HCT116 (cell line): ENCODE data around the gene RNF212B. TPM values are rescaled to one million over a fixed set of nuclear protein-coding genes. Genes with fewer than 3 reads are reported as not detected.

Experiments used
- ATAC-seq: fragments of 200-7000 bp; cut with Tn5 transposase; 2 replicates; pipeline ENCODE4 v1.9.1; 2020; ENCODE audit warnings: mild to moderate bottlenecking, moderate library complexity
- BruUV-seq: library from RNA; stranded (reverse); fragments of 400-500 nt; replicated peaks from 2 replicates; lab custom pipeline; 2021; lab: Mats Ljungman, UMichigan
- CTCF ChIA-PET: fragments of 300-600 bp; sonication (Branson Sonifier 250); formaldehyde crosslinking; loops from one replicate; lab custom pipeline; 2021; ENCODE audit warnings: antibody characterized with exemption; lab: Charles Lee
- POLR2A ChIA-PET: fragments of 300-600, 350-600 bp; sonication (Branson Sonifier 250); formaldehyde crosslinking; loops from one replicate; lab custom pipeline; 2021; ENCODE audit warnings: antibody characterized with exemption; lab: Charles Lee
- RAD21 ChIA-PET, 2 experiments: fragments of 300-600 bp; sonication (Branson Sonifier 250); formaldehyde crosslinking; loops; one replicate each; lab custom pipeline; 2023; ENCODE audit warnings: low total read pairs in 2 of 2; ENCODE audit not compliant: uncharacterized antibody in 2 of 2, unreplicated experiment in 2 of 2, low non-redundant PET in 1 of 2; lab: Charles Lee
- DNase-seq: peaks from one replicate; pipeline ENCODE4 v3.0.0-alpha.2; 2010; ENCODE audit warnings: low read depth, low spot score
- H2AFZ ChIP-seq: fragments of 200-600 bp; shearing (Covaris generic), sonication (generic); 2 replicates; pipeline ENCODE4 v1.6.1; 2017; ENCODE audit warnings: low read depth, mixed run types, mixed read lengths, antibody characterized with exemption, low read length; ENCODE audit not compliant: poor library complexity, severe bottlenecking
- H3K27ac ChIP-seq: 2 replicates; pipeline ENCODE4 v1.5.1; 2012; ENCODE audit warnings: low read depth, low read length
- H3K27me3 ChIP-seq: fragments of 200-600 bp; sonication (generic); 2 replicates; pipeline ENCODE4 v1.6.1; 2016; ENCODE audit warnings: mixed run types, low read length, mixed read lengths; ENCODE audit not compliant: insufficient read depth
- H3K36me3 ChIP-seq, 2 experiments: fragments of 200-500 bp in 1 of 2; fragments of 200-600 bp in 1 of 2; sonication (Bioruptor generic) in 1 of 2; sonication (generic) in 1 of 2; 2 replicates each; pipeline versions ENCODE4 v1.5.1 to v1.6.1; 2014 to 2016; ENCODE audit warnings: low read length in 2 of 2, inconsistent platforms in 1 of 2, mixed read lengths in 1 of 2, mixed run types in 1 of 2; ENCODE audit not compliant: insufficient read depth in 2 of 2, control insufficient read depth in 1 of 2
- H3K4me1 ChIP-seq, 2 experiments: fragments of 200-600 bp in 1 of 2; sonication (generic) in 1 of 2; 2 replicates each; pipeline versions ENCODE4 v1.5.1 to v1.6.1; 2012 to 2017; ENCODE audit warnings: low read length in 2 of 2, inconsistent platforms in 1 of 2, mild to moderate bottlenecking in 1 of 2, mixed read lengths in 1 of 2, mixed run types in 1 of 2, moderate library complexity in 1 of 2; ENCODE audit not compliant: insufficient read depth in 2 of 2, control insufficient read depth in 1 of 2
- H3K4me2 ChIP-seq: fragments of 200-600 bp; sonication (generic); 2 replicates; pipeline ENCODE4 v1.6.1; 2017; ENCODE audit warnings: mixed run types, low read length, mixed read lengths
- H3K4me3 ChIP-seq, 2 experiments: fragments of 200-600 bp in 1 of 2; sonication (generic) in 1 of 2; replicated peaks in 1 of 2; 2 replicates each; pipeline ENCODE4 v1.5.1; 2011 to 2016; ENCODE audit warnings: low read length in 2 of 2, control low read depth in 1 of 2, low read depth in 1 of 2, mild to moderate bottlenecking in 1 of 2, mixed read lengths in 1 of 2, mixed run types in 1 of 2
- H3K79me2 ChIP-seq: fragments of 200-600 bp; sonication (generic); 2 replicates; pipeline ENCODE4 v1.6.1; 2017; ENCODE audit warnings: mild to moderate bottlenecking, mixed run types, low read length, moderate library complexity, mixed read lengths; ENCODE audit not compliant: insufficient read depth
- H3K9ac ChIP-seq: fragments of 200-600 bp; sonication (generic); 2 replicates; pipeline ENCODE4 v1.6.1; 2016; ENCODE audit warnings: low read length, mixed read lengths
- H3K9me2 ChIP-seq: fragments of 200-600 bp; sonication (generic), shearing (Covaris generic); 2 replicates; pipeline ENCODE4 v1.6.1; 2017; ENCODE audit warnings: mixed run types, mild to moderate bottlenecking, moderate library complexity; ENCODE audit not compliant: insufficient read depth
- H3K9me3 ChIP-seq, 2 experiments: fragments of 200-500 bp in 1 of 2; fragments of 200-600 bp in 1 of 2; sonication (Bioruptor generic) in 1 of 2; sonication (generic) in 1 of 2; 2 replicates each; pipeline ENCODE4 v1.6.1; 2014 to 2017; ENCODE audit warnings: low read length in 2 of 2, mixed read lengths in 2 of 2, inconsistent platforms in 1 of 2, low read depth in 1 of 2, mild to moderate bottlenecking in 1 of 2, mixed run types in 1 of 2, moderate library complexity in 1 of 2; ENCODE audit not compliant: control insufficient read depth in 1 of 2, insufficient read depth in 1 of 2
- H4K20me1 ChIP-seq: fragments of 200-600 bp; sonication (generic), shearing (Covaris generic); 2 replicates; pipeline ENCODE4 v1.6.1; 2017; ENCODE audit warnings: mixed run types, mild to moderate bottlenecking, moderate library complexity; ENCODE audit not compliant: insufficient read depth
- CEBPB ChIP-seq: IDR thresholded peaks from 2 replicates; pipeline ENCODE4 v1.6.1; 2012; ENCODE audit warnings: low read depth
- EGR1 ChIP-seq: IDR thresholded peaks from 2 replicates; pipeline ENCODE4 v1.6.1; 2012; ENCODE audit warnings: low read depth
- EZH2 ChIP-seq: fragments of 200-600 bp; sonication (generic); IDR thresholded peaks from 2 replicates; pipeline ENCODE4 v1.6.1; 2017; ENCODE audit warnings: antibody characterized with exemption, mixed run types
- EZH2phosphoT487 ChIP-seq: fragments of 200-600 bp; IDR thresholded peaks from 2 replicates; pipeline ENCODE4 v1.6.1; 2018; ENCODE audit warnings: antibody characterized with exemption, borderline replicate concordance
- FOSL1 ChIP-seq: IDR thresholded peaks from 2 replicates; pipeline ENCODE4 v1.6.1; 2012; ENCODE audit warnings: low read depth
- POLR2A ChIP-seq: IDR thresholded peaks from 2 replicates; pipeline ENCODE4 v1.7.0; 2011; ENCODE audit warnings: borderline replicate concordance; ENCODE audit not compliant: insufficient read depth, insufficient read length; ENCODE audit errors: extremely low read depth
- POLR2AphosphoS5 ChIP-seq: IDR thresholded peaks from 2 replicates; pipeline ENCODE4 v1.6.1; 2011; ENCODE audit warnings: mild to moderate bottlenecking, low read depth, low read length, moderate library complexity
- RAD21 ChIP-seq: IDR thresholded peaks from 2 replicates; pipeline ENCODE4 v1.6.1; 2012; ENCODE audit warnings: low read depth, mild to moderate bottlenecking
- SIN3A ChIP-seq: IDR thresholded peaks from 2 replicates; pipeline ENCODE4 v1.6.1; 2012; ENCODE audit warnings: low read depth
- SP1 ChIP-seq: IDR thresholded peaks from 2 replicates; pipeline ENCODE4 v1.6.1; 2012; ENCODE audit warnings: low read depth
- SRF ChIP-seq: IDR thresholded peaks from 2 replicates; pipeline ENCODE4 v1.6.1; 2012; ENCODE audit warnings: low read depth
- ZBTB33 ChIP-seq: IDR thresholded peaks from 2 replicates; pipeline ENCODE4 v1.6.1; 2011; ENCODE audit warnings: mild to moderate bottlenecking, low read length, moderate library complexity; ENCODE audit not compliant: insufficient replicate concordance; ENCODE audit errors: extremely low read depth
- ZNF274 ChIP-seq: fragments of 200-500 bp; sonication (Bioruptor generic); IDR thresholded peaks from 2 replicates; pipeline ENCODE4 v1.6.1; 2014; ENCODE audit warnings: mild to moderate bottlenecking, low read depth, low read length, inconsistent platforms
- intact Hi-C: fragments of 100-400 bp; cut with micrococcal nuclease; formaldehyde crosslinking; loops from 2 replicates; pipeline ENCODE4 v1.10.0; 2022
- total RNA-seq: library from RNA; stranded (reverse); gene quantifications from one replicate; pipeline ENCODE4 v1.2.1, GENCODE V29; 2021; ENCODE audit not compliant: unreplicated experiment

Gene RNF212B
- total RNA-seq, 1 experiment from 2014 or later = not detected

GRCh38 chr14:23307687-23308644 is 70.2 kb downstream of the RNF212B start (continued):
- no peak for TF ChIP-seq RAD21

GRCh38 chr14:23308721-23309445 is 71.1 kb downstream of the RNF212B start:
- Histone ChIP-seq H3K9ac (no peak overlapping the region), H2AFZ (no peak overlapping the region), H3K4me1 (peaks cover 16 to 22% of the 10 kb centered on the region in 2 experiments; a peak in 3 of 4 replicates), H4K20me1 (no peaks in the 10 kb centered on the region), H3K79me2 (peaks cover 54% of the 10 kb centered on the region), H3K9me2 (no peaks in the 10 kb centered on the region), H3K9me3 (no peaks in the 10 kb centered on the region), H3K4me3 (no peak overlapping the region), H3K36me3 (peaks cover 32 to 39% of the 10 kb centered on the region in 2 experiments), H3K27me3 (no peaks in the 10 kb centered on the region), H3K4me2 (no peak overlapping the region), H3K27ac (no peak overlapping the region)
- TF ChIP-seq ZNF274 = no peak
- TF ChIP-seq POLR2A = no peak
- ATAC-seq (no peak), DNase-seq (no peak)
- no TSS peak for BruUV-seq
- intact Hi-C loops = loop anchor here (10.0 kb wide), 1 partner anchor 324 kb away; the partner anchor contains the start of gene AJUBA
- ChIA-PET POLR2A (no interaction called here), RAD21 (no interaction called here), CTCF (no interaction called here)

GRCh38 chr14:23310546-23310945 is 72.8 kb downstream of the RNF212B start:
- RAD21 ChIA-PET = no interaction called here
- Histone ChIP-seq H3K9me2 (no peaks in the 10 kb centered on the region), H3K4me3 (no peak overlapping the region), H3K79me2 (peaks cover 60% of the 10 kb centered on the region), H3K4me1 (peaks cover 16 to 22% of the 10 kb centered on the region in 2 experiments; a peak in 3 of 4 replicates), H3K27me3 (no peaks in the 10 kb centered on the region), H3K4me2 (no peak overlapping the region), H3K9ac (no peak overlapping the region), H3K9me3 (no peaks in the 10 kb centered on the region), H3K27ac (no peak overlapping the region), H4K20me1 (no peaks in the 10 kb centered on the region), H3K36me3 (peaks cover 32 to 39% of the 10 kb centered on the region in 2 experiments), H2AFZ (no peak overlapping the region)
- no TSS peak for BruUV-seq
- ATAC-seq (no peak), DNase-seq (no peak)
- CTCF ChIA-PET = no interaction called here
- POLR2A ChIA-PET = interaction anchor here (1.3 kb wide), 1 partner anchor 11 kb away, joined by 8 read pairs; the partner anchor contains the start of gene PABPN1
- intact Hi-C loops = no loop called here
- TF ChIP-seq FOSL1 (no peak), EGR1 (no peak), CEBPB (no peak), EZH2phosphoT487 (no peak), EZH2 (no peak), SRF (no peak), RAD21 (no peak), SIN3A (no peak), SP1 (no peak), POLR2AphosphoS5 (no peak), ZNF274 (no peak), ZBTB33 (no peak)
